Ramos (cell line): Measurements from ENCODE around the gene NSFL1C.
"Not testable (repeated sequence)": the region's sequence is repeated elsewhere in the genome, so short reads cannot be mapped to it uniquely, and the experiment has no call there.

Source experiments
- in situ Hi-C: fragments of 300-500 bp; cut with MboI; formaldehyde crosslinking; loops from one replicate; pipeline ENCODE4 v1.14.3; 2022; ENCODE audit warnings: low sequenced_read_pairs; ENCODE audit not compliant: unreplicated experiment

The NSFL1C gene

DNA sequence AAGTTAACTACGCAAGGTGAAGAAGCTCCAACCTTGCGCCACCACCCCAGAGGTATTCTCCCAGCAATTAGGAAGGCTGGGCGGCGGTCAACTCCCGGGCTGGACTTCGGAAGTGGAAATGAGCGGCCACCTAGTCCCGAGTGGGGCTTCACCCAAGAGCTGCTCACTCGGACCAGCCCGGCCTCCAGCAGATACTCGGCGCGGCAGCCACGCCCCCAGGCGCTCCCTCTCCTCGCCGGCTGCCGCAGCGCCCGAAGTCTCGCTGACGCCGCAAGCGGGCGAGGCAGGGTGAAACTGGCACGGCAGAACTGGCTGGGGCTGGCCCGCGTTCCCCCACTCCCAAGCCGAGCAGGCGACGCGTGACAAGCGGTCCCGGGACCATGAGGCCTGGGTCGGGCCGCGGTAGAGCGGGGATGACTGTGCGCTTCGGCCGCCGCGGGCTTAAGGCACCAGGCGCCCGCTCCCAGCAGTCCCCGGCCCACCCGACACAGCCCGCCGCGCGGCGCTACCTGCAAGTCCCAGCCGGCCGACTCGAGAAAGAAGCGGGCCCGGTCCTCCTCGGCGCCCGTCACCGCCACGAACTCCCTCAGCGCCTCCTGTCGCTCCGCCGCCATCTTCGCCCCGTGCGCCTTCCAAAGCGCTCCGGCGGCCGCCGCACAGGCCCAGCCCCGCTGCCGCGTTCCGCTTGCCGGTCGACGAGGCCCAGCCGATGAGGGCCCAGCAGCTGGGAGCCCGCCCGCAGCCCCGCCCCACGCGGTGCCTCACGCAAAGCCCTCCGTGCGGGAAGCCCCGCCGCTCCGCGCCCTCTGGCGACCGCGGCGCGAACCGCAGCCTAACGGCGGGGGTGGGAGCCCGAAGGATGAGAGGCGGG, at the start of gene NSFL1C:
TSS of gene NSFL1C (minus strand) at position 639 of the 871 bp plus-strand sequence. CDS start at position 614, 25 bp downstream.
- in situ Hi-C loops = no loop called here

DNA sequence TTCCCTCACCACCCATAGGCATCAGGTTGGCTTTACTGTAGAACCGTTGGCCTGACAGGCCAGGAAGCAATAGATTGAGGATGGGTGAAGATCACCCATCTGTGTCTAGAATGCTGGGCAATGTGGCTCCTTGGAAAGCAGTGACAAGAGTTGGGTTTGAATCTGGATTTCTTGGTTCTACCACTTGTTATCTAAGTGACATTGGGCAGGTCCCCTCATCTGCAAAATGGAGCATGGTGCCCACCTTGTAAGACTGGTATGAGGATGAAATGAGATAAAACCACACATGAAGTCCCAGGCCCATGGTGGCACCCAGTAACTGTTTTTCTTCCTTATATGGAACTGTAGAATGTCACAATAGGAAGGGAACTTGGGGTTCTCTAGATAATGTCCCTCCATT, 47.2 kb upstream of the NSFL1C start:
- in situ Hi-C loops = no loop called here

DNA sequence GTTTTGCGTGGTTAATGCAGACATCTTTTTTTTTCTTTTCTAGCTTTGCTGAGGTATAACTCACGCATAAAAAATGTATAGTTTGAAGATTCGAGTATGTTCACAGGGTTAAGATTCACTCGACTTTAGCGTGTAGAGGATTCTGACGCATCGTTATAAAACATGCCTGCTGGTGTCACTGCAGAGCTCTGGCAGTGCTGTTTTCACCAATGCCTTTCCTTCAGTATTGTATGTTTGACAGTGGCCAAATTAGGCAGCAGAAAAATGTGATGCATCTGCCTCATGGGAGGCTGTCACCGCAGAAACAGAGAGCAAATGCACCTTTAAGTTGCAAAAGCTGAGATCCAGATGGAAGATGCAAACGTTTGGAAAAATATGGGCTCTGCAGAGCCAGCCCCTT, 42.6 kb upstream of the NSFL1C start:
- in situ Hi-C loops = no loop called here

DNA sequence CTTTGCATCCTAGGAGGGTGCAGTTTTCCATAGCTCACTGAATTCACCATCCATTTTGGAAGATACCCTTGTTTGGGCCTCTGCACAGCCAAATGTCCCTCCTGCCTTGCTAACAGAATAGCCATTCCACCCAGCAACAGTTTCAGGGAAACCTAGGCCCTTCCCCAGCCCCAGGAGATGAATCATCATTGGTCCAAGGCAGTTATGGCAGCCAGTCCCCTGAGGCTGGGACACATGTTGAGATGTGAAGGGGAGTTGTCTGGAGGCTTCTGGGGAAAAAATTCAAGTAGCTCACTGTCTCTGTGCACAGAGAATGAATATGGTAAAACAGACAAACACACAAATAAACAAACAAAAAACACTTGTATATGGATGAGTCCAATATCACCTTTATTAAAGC, 41.9 kb upstream of the NSFL1C start:
- in situ Hi-C loops = no loop called here

DNA sequence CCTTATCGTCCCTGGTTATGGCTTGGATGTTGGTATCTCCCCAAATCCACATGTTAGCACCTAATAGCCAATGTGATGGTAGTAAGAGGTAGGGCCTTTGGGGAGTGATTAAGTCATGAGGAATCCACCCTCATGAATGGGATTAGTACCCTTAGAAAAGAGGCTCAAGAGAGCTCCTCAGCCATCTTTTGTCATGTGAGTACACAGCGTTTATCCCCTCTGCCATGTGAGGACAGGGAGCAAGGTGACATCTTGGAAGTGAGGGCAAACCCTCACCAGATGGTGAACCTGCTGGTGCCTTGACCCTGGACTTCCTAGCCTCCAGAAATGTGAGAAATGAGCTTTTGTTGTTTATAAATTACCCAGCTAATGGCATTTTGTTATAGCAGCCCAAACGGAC, 40.6 kb upstream of the NSFL1C start:
- in situ Hi-C loops = no loop called here

DNA sequence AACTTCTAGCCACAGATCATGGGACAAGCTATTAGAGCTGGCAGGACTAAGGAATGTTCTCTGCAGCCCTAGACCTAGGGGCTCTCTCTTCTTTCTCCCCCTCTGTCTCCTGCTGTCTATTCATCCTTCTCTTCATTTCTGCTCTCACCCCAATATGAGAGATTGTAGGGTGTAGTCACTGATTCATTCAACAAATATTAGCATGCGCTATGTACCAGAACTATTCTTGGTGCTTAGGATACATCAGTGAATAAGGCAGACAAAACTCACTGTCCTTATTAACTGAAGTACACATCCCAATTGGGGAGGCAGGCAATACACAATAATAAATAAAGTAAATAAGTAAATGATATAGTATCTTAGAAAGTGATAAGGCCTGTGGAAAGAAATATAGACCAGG, 39.2 kb upstream of the NSFL1C start:
- in situ Hi-C loops = no loop called here

DNA sequence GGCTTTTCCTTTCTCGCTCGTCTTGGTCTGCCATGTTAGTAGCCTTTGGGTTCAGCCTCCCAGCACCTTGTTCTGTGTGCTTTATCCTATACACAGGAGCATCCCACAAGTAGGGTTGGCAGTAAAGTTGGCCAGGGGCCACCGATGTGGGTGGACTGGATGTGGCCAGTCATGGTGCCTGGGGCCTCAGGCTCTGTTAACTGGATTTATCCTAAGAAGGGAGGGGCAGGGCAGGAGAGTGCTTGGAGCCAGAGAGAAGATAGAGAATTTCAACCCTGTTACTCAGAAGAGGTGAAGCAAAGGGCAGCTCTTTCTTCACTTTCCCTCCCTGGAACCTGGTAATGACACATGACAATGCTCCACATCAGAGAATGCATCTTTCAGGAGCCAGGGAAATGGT, 38.7 kb upstream of the NSFL1C start:
- in situ Hi-C loops = no loop called here

DNA sequence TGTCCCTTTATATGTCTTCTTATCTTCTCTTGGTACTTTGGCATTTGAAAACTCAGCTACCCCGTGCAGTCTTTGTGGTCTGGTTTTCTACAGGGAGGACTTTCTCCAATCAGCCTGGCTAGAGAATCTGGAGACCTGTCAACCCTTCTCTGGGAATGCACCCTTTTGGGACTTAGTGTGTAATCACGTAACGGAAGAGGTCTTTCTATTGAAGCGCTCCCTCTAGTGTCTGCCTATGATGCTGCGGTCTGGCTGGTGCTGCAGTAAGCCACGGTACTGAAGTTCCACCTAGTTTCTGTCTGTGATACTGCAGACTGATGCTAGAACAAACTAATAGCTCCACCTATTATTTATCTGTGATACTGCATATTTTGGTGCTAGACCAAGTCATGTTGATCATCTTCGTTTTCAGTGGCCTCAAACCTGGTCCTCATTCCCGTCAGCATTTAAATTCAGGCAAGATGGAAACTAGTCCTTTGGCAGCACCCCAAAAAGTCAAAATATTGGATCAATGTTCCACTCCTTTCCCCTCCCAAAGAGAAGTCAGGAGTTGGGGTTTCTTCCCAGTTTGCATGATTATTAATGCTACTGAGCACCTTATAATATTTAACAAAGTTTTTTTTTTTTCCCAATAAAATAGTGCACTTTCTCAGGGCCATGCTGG, 37.0 kb upstream of the NSFL1C start:
- in situ Hi-C loops = no loop called here

DNA sequence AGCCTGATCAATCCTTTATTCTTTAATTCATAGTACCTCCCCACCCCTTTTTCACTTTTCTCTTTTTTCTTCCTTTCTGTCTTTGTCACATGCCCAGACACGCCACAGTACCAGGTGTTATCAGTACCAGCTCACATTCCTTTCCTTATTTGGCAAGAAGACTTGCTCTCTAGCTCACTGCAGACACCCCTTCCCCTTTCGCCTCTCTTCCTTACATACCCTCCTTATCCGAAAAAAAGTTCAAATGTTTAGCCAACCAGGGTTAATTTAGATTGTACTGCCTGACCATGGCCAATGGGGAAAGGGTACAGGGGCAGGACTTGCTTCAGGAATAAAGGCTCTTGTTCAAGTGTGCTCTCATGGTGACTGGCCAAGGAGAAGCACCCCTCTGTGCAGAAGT, 33.8 kb upstream of the NSFL1C start:
- in situ Hi-C loops = no loop called here

DNA sequence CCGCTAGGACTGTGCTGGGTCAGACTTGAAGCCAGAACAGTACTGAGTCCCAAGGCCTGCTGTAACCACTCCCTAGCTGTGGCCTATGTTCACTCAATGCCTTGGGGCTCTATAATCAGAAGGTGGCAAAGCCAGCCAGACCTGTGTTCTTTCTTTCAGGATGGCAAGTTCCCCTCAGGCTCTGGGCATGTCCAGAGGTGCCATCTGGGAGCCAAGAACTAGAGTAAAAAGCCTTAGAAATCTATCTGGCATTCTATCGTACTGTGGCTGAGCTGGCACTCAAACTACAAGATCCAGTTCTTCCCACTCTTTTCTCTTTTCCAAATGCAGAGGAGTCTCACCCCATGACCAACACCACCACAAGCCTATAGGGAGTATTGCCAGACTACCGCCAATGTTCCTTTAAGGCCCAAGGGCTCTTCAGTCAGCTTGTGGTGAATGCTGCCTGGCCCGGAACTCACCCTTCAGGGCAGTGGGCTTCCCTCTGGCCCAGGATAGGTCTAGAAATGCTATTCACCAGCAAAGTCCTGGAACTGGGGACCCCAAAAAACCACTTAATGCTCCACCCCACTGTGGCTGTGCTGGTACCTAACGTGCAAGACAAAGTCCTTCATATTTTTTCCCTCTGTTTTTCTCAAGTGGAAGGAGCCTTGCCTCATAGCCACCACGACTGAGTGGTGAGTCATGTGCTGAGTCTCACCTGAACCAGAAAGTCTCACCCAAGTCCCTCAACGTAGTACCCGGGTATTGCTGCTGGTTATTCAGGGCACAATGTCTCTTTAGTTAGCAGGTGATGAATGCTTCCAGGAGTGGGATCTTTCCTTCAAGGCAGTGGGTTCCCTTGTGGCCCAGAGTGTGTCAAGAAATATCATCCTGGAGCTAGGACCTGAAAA, 33.1 kb upstream of the NSFL1C start:
- in situ Hi-C loops = no loop called here

DNA sequence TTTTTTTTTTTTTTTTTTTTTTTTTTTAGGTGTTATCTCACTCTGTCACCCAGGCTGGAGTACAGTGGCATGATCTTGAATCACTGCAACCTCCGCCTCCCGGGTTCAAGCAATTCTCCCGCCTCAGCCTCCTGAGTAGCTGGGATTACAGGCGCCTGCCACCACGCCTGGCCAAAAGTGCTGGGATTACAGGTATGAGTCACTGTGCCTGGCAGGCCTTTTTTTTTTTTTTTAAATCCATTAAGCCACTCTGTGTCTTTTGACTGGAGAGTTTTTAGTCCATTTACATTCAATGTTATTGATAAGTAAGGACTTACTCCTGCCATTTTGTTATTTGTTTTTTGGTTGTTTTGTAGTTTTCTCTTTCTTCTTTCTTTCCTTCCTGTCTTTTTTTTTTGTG, 30.7 kb upstream of the NSFL1C start:
- in situ Hi-C loops = not testable (repeated sequence)

DNA sequence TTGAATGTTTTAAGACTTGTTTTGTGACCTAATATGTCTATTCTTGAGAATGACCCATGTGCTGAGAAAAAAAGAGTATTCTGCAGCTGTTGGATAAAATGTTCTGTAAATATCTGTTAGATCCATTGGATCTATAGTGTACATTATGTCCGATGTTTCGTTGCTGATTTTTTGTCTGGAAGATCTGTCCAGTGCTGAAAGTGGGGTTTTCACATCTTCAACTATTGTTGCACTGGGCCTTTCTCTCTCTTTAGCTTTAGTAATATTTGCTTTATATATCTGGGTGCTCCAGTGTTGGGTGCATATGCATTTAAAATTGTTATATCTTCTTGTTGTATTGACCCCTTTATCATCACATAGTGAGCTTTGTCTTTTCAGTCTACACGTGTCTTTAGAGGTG, 30.3 kb upstream of the NSFL1C start:
- in situ Hi-C loops = no loop called here

DNA sequence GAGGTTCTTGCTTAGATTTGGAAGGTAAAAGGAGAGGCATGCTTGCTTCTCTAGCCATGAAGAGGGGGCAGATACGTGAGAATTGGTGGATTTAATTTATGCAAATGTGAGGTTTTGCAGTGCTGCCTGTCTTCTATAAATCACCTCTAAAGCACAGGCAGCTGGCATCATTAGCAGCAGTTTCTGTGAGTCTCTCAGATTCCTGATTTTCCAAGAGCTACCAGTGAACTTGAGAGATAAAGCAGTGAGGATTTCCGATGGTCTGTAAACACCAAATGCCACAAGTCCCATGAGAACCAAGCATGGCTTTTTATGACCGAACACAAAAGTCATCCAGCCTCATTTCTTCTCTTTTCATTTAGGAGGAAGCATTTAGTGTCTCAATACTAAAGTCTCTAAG, 27.8 kb upstream of the NSFL1C start:
- in situ Hi-C loops = no loop called here

DNA sequence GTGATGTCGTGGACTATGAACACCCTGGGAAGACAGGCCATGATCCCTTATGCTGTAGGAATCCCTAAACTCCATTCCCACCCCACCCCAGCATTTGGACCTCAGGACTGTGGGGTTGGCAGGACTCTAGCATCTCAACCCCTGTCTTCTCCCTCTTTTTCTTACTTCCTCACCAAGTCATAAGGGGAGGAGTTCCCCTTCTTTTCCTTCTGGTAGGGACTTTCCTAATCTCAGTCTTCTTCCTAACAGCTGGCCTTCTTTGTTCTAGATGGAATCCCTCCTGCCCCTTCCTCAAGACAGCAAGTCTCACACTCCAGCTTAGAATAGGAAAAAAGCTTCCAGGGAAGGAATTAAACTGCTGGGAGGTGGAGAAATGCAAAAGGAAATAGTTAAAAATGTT, 26.9 kb upstream of the NSFL1C start:
- in situ Hi-C loops = no loop called here

DNA sequence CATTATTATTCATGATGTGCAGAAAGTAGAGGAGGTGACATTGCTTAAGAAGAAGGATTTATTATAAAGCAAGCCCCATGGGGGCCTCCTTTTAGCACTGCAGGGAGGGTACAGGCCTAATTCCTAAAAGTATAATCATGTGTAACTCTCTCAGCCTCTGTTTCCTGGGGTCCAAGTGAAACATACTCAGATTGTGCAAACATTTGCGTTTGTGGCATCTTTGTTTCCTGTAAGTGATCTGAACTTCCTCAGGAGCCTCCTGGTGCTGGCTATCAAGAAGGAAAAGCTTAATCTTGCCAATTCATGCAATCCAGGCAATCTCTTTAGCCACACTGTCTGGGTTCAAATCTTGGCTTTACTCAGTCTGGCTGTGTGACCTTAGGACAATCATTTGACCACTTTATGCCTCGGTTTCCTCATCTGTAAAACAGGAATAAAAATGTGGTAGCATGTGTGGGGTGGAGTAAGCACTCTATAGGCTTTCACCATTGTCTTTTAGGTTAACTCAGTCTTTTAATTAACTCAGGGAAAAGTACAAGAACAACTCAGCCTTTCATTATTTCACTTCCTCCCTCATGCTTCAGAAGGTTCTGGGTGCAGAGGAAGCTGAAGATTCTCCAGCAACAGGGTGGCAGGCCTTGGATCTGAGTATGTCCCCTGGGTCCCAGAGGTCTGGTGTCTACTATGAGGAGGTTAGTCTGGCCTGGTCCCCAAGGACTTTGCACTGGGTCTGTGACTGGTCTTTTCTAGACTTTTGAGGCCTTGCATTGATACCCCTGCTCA, 25.4 kb upstream of the NSFL1C start:
- in situ Hi-C loops = no loop called here

DNA sequence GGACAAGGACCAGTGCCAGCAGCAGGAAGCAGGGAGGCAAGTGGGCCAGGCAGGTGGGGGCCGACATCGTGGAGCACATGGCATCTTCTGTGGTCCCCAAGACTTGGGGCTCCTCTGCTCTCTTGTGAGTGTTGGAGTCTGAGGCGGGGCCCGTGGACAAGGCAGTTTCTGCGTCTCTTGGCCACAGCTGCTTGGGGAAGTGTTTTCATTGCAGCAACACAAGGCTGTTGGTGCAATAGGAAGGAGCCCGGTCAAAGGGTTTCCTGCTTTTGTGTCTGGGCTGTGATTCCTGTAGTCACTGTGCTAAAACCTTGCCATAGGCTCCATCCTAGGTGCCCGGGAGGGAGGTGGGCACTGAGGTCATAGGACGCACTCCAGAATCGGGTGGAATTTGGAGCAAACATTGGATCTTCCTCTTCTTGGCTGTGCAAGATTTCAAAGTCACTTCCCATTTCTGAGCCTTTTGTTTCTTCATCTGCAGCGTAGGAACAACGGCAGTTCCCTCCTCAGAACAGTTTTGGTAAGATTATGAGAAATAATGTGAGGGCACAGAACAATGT, 24.7 kb upstream of the NSFL1C start, which contains the start of gene SIRPB2:
TSS of gene SIRPB2 (minus strand) at position 140 of the 560 bp plus-strand sequence. CDS start at position 79, 61 bp downstream.
- in situ Hi-C loops = no loop called here

DNA sequence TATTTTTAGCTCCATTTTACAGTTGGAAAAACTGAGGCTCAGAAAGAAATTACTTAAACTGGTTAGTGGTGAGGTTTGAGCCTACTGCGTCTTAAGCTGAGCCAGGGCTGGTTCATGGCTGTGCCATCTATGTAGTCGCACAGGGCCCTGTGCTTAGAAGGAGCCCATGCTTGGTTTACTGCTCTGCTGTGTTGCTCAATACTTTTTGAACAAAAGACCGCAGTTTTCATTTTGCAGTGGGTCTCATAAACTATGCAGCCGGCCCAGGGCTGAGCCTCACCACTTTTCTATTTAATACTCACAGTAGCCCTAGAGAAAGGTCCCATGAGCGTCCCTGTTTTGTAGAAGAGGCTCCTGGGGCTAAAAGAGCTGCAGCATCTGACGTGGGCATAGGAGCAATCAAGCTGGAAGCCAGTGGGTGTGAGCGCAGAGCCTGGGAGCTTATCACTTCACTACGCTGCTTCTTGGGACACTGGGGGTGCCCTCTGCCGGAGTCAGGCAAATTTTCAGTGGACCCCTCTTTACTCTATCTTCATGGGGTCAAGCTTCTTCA, 24.1 kb upstream of the NSFL1C start:
- in situ Hi-C loops = no loop called here

DNA sequence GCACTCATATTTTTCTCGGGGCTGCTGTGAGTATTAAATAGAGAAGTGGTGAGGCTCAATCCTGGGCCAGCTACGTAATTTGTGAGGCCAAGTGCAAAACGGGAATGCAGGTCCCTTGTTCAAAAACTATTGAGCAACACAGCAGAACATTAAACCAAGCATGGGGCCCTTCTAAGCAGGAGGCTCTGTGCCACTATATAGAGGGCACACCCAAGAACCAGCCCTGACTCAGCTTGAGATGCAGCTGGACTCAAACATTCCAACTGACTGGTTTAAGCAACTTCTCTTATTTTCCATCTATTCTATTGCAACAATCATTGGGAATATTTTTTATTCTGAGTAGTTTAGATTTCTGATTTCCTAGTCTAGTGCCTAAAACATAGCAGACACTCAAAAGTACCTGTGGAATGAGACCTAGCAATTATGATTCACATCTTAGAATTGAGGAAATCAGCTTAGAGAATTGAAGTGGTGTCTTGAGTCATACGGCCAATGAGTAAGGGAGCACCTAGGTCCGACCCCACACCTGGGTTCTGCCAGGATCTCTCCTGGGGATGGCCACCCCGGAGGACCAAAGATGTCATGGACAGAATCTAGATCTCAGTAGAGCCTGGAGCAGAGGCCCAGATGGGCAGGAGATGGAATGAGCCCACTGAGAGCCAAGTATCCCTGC, 23.3 kb upstream of the NSFL1C start:
- in situ Hi-C loops = no loop called here

DNA sequence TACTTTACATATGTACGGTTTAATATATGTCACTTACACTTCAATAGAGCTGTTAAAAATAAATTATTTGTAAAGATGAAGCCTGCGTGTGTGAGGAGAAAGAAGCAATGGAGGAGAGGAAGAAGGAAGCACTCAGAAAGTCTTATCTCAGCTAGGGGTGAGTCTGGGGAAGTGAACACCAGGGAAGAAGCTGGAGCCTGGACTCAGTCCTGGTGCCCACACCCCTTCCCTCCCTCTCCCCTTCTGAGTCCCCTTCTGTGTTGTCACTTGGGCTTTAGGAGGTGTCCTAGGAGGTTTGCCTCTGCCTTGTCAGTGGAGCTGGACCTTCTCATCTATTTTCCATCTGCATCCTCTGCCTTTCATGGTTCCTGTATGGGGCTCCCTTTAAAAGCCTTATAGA, 22.7 kb upstream of the NSFL1C start:
- in situ Hi-C loops = no loop called here
